Measurements from ENCODE around the gene NPIPA2. TPM values are rescaled to one million over a fixed set of nuclear protein-coding genes. Genes with fewer than 3 reads are reported as not detected.
A peak's percentile ranks its signal among the peaks of the same experiment; 100 is the strongest.
"Not testable (repeated sequence)": the region's sequence is repeated elsewhere in the genome, so short reads cannot be mapped to it uniquely, and the experiment has no call there.

The NPIPA2 gene
- total and polyA plus RNA-seq, 2 of the 13 experiments (the other 11 are each of a cell fraction or from before 2014, with no cell fraction given) = 0.08 to 0.20 TPM

DNA sequence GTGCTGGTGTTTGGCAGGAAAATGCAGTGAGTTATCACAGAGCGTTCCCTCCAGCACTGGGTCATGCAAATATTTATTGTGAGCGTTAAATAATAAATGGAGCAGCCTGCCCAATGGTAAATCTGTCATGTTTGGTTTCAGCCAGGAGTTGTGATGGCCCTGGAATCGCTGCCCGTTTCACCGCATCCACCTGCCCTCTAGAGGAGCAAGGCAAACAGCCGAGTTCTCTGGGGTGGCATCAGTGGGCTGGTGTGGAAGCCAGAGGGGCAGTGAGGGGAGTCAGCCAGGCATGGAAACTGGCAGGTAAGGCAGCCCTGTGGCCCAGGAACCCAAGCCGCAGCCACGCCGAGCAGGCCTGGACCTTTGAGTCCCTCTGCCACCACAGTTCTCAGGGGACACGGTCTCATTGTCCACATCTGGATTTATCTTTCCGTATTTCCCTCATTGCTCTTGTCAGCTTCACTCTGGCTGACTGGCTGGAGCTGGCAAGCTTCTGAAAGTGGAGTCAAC lies 37.1 kb downstream of the NPIPA2 start:
- H3K36me3 ChIP-seq (replicated peaks in 1 of 2; ENCODE audit: control insufficient read depth in 1 of 2, insufficient read depth in 2 of 2, low read length in 2 of 2); H3K9ac ChIP-seq (ENCODE audit: insufficient read depth, low read depth, low read length); H3K4me1 ChIP-seq (ENCODE audit: insufficient read depth, low read length); H3K79me2 ChIP-seq (ENCODE audit: insufficient read depth, low read length); H4K20me1 ChIP-seq (ENCODE audit: insufficient read depth, low read length); DNase-seq (ENCODE audit: low spot score); H3K4me2 ChIP-seq (ENCODE audit: low read depth, low read length); intact Hi-C loops (cut with micrococcal nuclease; ENCODE audit: unreplicated experiment); BruUV-seq (replicated peaks); POLR2A ChIA-PET; H2AFZ ChIP-seq (ENCODE audit: low read length); H3K9me3 ChIP-seq (ENCODE audit: low read length); H3K27me3 ChIP-seq (ENCODE audit: control insufficient read depth in 1 of 2, insufficient read depth in 2 of 2, low read length in 2 of 2); in situ Hi-C loops (cut with HindIII; ENCODE audit: extremely low pct_ligation_motif_present, low pct_unique_long_range_greater_than_20kb); CTCF ChIA-PET (ENCODE audit: low intra/inter-chr PET ratio, low total read pairs); FAIRE-seq; H3K4me3 ChIP-seq (replicated peaks in 1 of 3; ENCODE audit: insufficient read depth in 1 of 3, low read depth in 2 of 3, low read length in 3 of 3); H3K27ac ChIP-seq (ENCODE audit: extremely low read length, insufficient read depth, low read length): not testable (repeated sequence)
- WGBS (ENCODE audit: low lambda C conversion rate) = 31% methylated on average over 9 of the region's 11 CpGs
- TF ChIP-seq, protein P1, sequence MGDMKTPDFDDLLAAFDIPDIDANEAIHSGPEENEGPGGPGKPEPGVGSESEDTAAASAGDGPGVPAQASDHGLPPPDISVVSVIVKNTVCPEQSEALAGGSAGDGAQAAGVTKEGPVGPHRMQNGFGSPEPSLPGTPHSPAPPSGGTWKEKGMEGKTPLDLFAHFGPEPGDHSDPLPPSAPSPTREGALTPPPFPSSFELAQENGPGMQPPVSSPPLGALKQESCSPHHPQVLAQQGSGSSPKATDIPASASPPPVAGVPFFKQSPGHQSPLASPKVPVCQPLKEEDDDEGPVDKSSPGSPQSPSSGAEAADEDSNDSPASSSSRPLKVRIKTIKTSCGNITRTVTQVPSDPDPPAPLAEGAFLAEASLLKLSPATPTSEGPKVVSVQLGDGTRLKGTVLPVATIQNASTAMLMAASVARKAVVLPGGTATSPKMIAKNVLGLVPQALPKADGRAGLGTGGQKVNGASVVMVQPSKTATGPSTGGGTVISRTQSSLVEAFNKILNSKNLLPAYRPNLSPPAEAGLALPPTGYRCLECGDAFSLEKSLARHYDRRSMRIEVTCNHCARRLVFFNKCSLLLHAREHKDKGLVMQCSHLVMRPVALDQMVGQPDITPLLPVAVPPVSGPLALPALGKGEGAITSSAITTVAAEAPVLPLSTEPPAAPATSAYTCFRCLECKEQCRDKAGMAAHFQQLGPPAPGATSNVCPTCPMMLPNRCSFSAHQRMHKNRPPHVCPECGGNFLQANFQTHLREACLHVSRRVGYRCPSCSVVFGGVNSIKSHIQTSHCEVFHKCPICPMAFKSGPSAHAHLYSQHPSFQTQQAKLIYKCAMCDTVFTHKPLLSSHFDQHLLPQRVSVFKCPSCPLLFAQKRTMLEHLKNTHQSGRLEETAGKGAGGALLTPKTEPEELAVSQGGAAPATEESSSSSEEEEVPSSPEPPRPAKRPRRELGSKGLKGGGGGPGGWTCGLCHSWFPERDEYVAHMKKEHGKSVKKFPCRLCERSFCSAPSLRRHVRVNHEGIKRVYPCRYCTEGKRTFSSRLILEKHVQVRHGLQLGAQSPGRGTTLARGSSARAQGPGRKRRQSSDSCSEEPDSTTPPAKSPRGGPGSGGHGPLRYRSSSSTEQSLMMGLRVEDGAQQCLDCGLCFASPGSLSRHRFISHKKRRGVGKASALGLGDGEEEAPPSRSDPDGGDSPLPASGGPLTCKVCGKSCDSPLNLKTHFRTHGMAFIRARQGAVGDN (CRISPR knock-in tag; IDR thresholded peaks at IDR 0.05) = 0 out of 2 replicates have a peak, but pooled peaks have one; percentile 16
- peak; percentile 50 for ATAC-seq

GRCh38 chr16:14786180-14786579 lies 43.8 kb downstream of the NPIPA2 start:
- BruUV-seq (replicated peaks); H3K27me3 ChIP-seq (ENCODE audit: control insufficient read depth in 1 of 2, insufficient read depth in 2 of 2, low read length in 2 of 2); in situ Hi-C loops (cut with HindIII; ENCODE audit: extremely low pct_ligation_motif_present, low pct_unique_long_range_greater_than_20kb); H3K36me3 ChIP-seq (replicated peaks in 1 of 2; ENCODE audit: control insufficient read depth in 1 of 2, insufficient read depth in 2 of 2, low read length in 2 of 2); ATAC-seq; H4K20me1 ChIP-seq (ENCODE audit: insufficient read depth, low read length); POLR2A ChIA-PET; intact Hi-C loops (cut with micrococcal nuclease; ENCODE audit: unreplicated experiment); H3K27ac ChIP-seq (ENCODE audit: extremely low read length, insufficient read depth, low read length); FAIRE-seq; DNase-seq (ENCODE audit: low spot score); H3K9ac ChIP-seq (ENCODE audit: insufficient read depth, low read depth, low read length); H3K4me3 ChIP-seq (replicated peaks in 1 of 3; ENCODE audit: insufficient read depth in 1 of 3, low read depth in 2 of 3, low read length in 3 of 3); H3K79me2 ChIP-seq (ENCODE audit: insufficient read depth, low read length); H3K9me3 ChIP-seq (ENCODE audit: low read length); H2AFZ ChIP-seq (ENCODE audit: low read length); H3K4me1 ChIP-seq (ENCODE audit: insufficient read depth, low read length); H3K4me2 ChIP-seq (ENCODE audit: low read depth, low read length); CTCF ChIA-PET (ENCODE audit: low intra/inter-chr PET ratio, low total read pairs): not testable (repeated sequence)
- WGBS (ENCODE audit: low lambda C conversion rate) = no CpG with 5 or more reads among the region's 1 CpG

GRCh38 chr16:14789577-14789976 lies 47.2 kb downstream of the NPIPA2 start:
- intact Hi-C loops (cut with micrococcal nuclease; ENCODE audit: unreplicated experiment); H3K4me3 ChIP-seq (replicated peaks in 1 of 3; ENCODE audit: insufficient read depth in 1 of 3, low read depth in 2 of 3, low read length in 3 of 3); DNase-seq (ENCODE audit: low spot score); H4K20me1 ChIP-seq (ENCODE audit: insufficient read depth, low read length); H3K4me2 ChIP-seq (ENCODE audit: low read depth, low read length); FAIRE-seq; BruUV-seq (replicated peaks); H3K79me2 ChIP-seq (ENCODE audit: insufficient read depth, low read length); H3K27me3 ChIP-seq (ENCODE audit: control insufficient read depth in 1 of 2, insufficient read depth in 2 of 2, low read length in 2 of 2); H3K36me3 ChIP-seq (replicated peaks in 1 of 2; ENCODE audit: control insufficient read depth in 1 of 2, insufficient read depth in 2 of 2, low read length in 2 of 2); H3K27ac ChIP-seq (ENCODE audit: extremely low read length, insufficient read depth, low read length); H2AFZ ChIP-seq (ENCODE audit: low read length); in situ Hi-C loops (cut with HindIII; ENCODE audit: extremely low pct_ligation_motif_present, low pct_unique_long_range_greater_than_20kb); H3K4me1 ChIP-seq (ENCODE audit: insufficient read depth, low read length); H3K9ac ChIP-seq (ENCODE audit: insufficient read depth, low read depth, low read length); POLR2A ChIA-PET; CTCF ChIA-PET (ENCODE audit: low intra/inter-chr PET ratio, low total read pairs); H3K9me3 ChIP-seq (ENCODE audit: low read length): not testable (repeated sequence)
- ATAC-seq = peak; percentile 21; the same call in 2 of the 3 replicates
- WGBS (ENCODE audit: low lambda C conversion rate) = no CpG with 5 or more reads among the region's 5 CpGs

Data from HepG2 (cell line).